ENCODE measurements around the gene PSME3. TPM values are rescaled to one million over a fixed set of nuclear protein-coding genes. Genes with fewer than 3 reads are reported as not detected.

The PSME3 gene
- polyA plus RNA-seq, 1 of the 3 experiments (the other 2 are of a cell fraction): 139 TPM

- no peak overlapping the region for H3K4me2 ChIP-seq
- H4K20me1 ChIP-seq (ENCODE audit: insufficient read depth): no peaks in the 10 kb centered on the region
- H3K9ac ChIP-seq: no peak overlapping the region
- TF ChIP-seq MXI1 (IDR thresholded peaks at IDR 0.05; ENCODE audit: low read depth, low read length) (no peak), JUND (IDR thresholded peaks at IDR 0.05) (no peak), EP300 (IDR thresholded peaks at IDR 0.05; ENCODE audit: borderline replicate concordance in 1 of 2, low read depth in 1 of 2, low read length in 1 of 2) (no peak), TCF12 (IDR thresholded peaks at IDR 0.05) (no peak), RAD21 (IDR thresholded peaks at IDR 0.05; ENCODE audit: low read length) (no peak), TEAD4 (IDR thresholded peaks at IDR 0.05; ENCODE audit: borderline replicate concordance, insufficient read depth) (no peak), GABPA (IDR thresholded peaks at IDR 0.05; ENCODE audit: low read depth) (no peak), PBX3 (IDR thresholded peaks at IDR 0.05) (no peak), ELF1 (IDR thresholded peaks at IDR 0.05) (no peak), FOXM1 (IDR thresholded peaks at IDR 0.05; ENCODE audit: low read depth) (no peak), IRF3 (IDR thresholded peaks at IDR 0.05; ENCODE audit: low read depth, low read length) (no peak), YY1 (IDR thresholded peaks at IDR 0.05; ENCODE audit: low read depth) (no peak), POLR2AphosphoS5 (IDR thresholded peaks at IDR 0.05; ENCODE audit: low read depth, low read length) (no peak), RFX5 (IDR thresholded peaks at IDR 0.05; ENCODE audit: low read length) (no peak), NFIC (IDR thresholded peaks at IDR 0.05; ENCODE audit: borderline replicate concordance) (no peak)
- no peak overlapping the region for H3K27ac ChIP-seq (ENCODE audit: low read depth in 2 of 2, low read length in 1 of 2)
- no peak overlapping the region for H2AFZ ChIP-seq (ENCODE audit: low read depth)
- H3F3A ChIP-seq (replicated peaks; ENCODE audit: insufficient read depth): no peaks in the 10 kb centered on the region
- H3K4me1 ChIP-seq (ENCODE audit: control insufficient read depth in 1 of 2, insufficient read depth in 2 of 2, low read depth in 1 of 2, low read length in 1 of 2): no peaks in the 10 kb centered on the region
- ChIA-PET CTCF (no interaction called here), POLR2A (no interaction called here)
- no peaks in the 10 kb centered on the region for H3K9me3 ChIP-seq
- no peak for DNase-seq
- H3K9me2 ChIP-seq: no peaks in the 10 kb centered on the region
- no peaks in the 10 kb centered on the region for H3K36me3 ChIP-seq (replicated peaks in 1 of 2; ENCODE audit: control insufficient read depth in 1 of 2, insufficient read depth in 2 of 2, low read length in 1 of 2)
- 62% methylated on average over 10 of the region's 10 CpGs for WGBS (ENCODE audit: low lambda C conversion rate)
- peaks cover 51% of the 10 kb centered on the region for H3K27me3 ChIP-seq (ENCODE audit: insufficient read depth)
- no peak overlapping the region for H3K4me3 ChIP-seq (ENCODE audit: low read depth in 2 of 2, low read length in 1 of 2)
- no peaks in the 10 kb centered on the region for H3K79me2 ChIP-seq (ENCODE audit: insufficient read depth)
Measured at GRCh38 chr17:42877037-42877436, 43.8 kb downstream of the PSME3 start.

GRCh38 chr17:42878123-42878880 lies 45.1 kb downstream of the PSME3 start:
- CTCF ChIA-PET: interaction anchor here (1.3 to 1.6 kb wide), 2 partner anchors 13 to 58 kb away, joined by 3 read pairs; no protein-coding TSS in a partner anchor
- Histone ChIP-seq H3K9ac (no peak overlapping the region), H3K36me3 (replicated peaks in 1 of 2; ENCODE audit: control insufficient read depth in 1 of 2, insufficient read depth in 2 of 2, low read length in 1 of 2) (no peaks in the 10 kb centered on the region), H3K27ac (ENCODE audit: low read depth in 2 of 2, low read length in 1 of 2) (no peak overlapping the region), H2AFZ (ENCODE audit: low read depth) (no peak overlapping the region), H3K4me3 (ENCODE audit: low read depth in 2 of 2, low read length in 1 of 2) (no peak overlapping the region), H3K4me2 (no peak overlapping the region), H3K27me3 (ENCODE audit: insufficient read depth) (peaks cover 39% of the 10 kb centered on the region), H3K79me2 (ENCODE audit: insufficient read depth) (no peaks in the 10 kb centered on the region), H3K9me2 (no peaks in the 10 kb centered on the region), H4K20me1 (ENCODE audit: insufficient read depth) (no peaks in the 10 kb centered on the region), H3K9me3 (no peaks in the 10 kb centered on the region), H3K4me1 (ENCODE audit: control insufficient read depth in 1 of 2, insufficient read depth in 2 of 2, low read depth in 1 of 2, low read length in 1 of 2) (no peaks in the 10 kb centered on the region), H3F3A (replicated peaks; ENCODE audit: insufficient read depth) (no peaks in the 10 kb centered on the region)
- POLR2A ChIA-PET: no interaction called here
- TF ChIP-seq PBX3 (IDR thresholded peaks at IDR 0.05): no peak
- no peak for TF ChIP-seq RAD21 (IDR thresholded peaks at IDR 0.05; ENCODE audit: low read length)
- TF ChIP-seq USF1 (IDR thresholded peaks at IDR 0.05; ENCODE audit: borderline replicate concordance, low read depth): no peak
- WGBS (ENCODE audit: low lambda C conversion rate): 20% methylated on average over 12 of the region's 13 CpGs
- no peak for DNase-seq
